ENCODE results near the gene COL12A1.

The COL12A1 gene

GRCh38 chr6:75128878-75129570, 76.8 kb downstream of the COL12A1 start:
- no peak overlapping the region for H3K4me3 ChIP-seq (ENCODE audit: low read depth, low read length)
- DNase-seq (ENCODE audit: low read depth) = no peak
- TF ChIP-seq CTCF (IDR thresholded peaks at IDR 0.05; ENCODE audit: low read depth, low read length, missing control alignments) = no peak

GRCh38 chr6:75126518-75126917, 79.3 kb downstream of the COL12A1 start:
- no peak overlapping the region for H3K4me3 ChIP-seq (ENCODE audit: low read depth, low read length)
- no peak for DNase-seq (ENCODE audit: low read depth)
- no peak for TF ChIP-seq CTCF (IDR thresholded peaks at IDR 0.05; ENCODE audit: low read depth, low read length, missing control alignments)

- DNase-seq (ENCODE audit: low read depth) = no peak
- no peak for TF ChIP-seq CTCF (IDR thresholded peaks at IDR 0.05; ENCODE audit: low read depth, low read length, missing control alignments)
- H3K4me3 ChIP-seq (ENCODE audit: low read depth, low read length) = no peak overlapping the region
These were observed 80.9 kb downstream of the COL12A1 start for GRCh38 chr6:75124983-75125382.

GRCh38 chr6:75124085-75124484, 81.8 kb downstream of the COL12A1 start:
- TF ChIP-seq CTCF (IDR thresholded peaks at IDR 0.05; ENCODE audit: low read depth, low read length, missing control alignments) = no peak
- no peak for DNase-seq (ENCODE audit: low read depth)
- H3K4me3 ChIP-seq (ENCODE audit: low read depth, low read length) = no peak overlapping the region

DNA sequence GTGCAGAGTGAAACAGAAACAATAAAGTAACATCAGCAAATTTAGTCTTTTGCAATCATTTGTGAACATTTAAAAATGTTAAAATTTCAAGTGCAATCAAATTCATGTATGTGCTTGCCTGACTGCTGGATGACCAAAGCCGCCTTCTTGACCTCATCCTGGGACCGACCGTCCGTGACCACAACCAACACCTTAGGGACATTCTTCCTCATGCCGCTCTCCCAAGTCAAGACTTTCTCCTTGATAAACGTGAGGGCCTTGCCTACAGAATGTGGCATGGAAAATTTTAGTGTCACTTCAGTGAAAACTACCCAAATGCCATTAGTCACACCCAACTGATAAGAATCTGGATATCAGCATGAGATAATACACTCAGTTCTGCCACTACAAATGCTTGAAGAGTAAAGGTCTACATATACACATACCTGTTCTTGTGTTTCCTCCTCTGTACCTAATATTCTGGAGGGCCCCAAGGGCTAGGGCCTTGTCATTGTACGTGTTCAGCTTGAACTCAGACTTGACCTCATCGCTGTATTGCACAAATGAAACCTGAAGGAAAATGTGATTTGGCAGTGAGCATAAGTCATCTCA, 86.8 kb downstream of the COL12A1 start:
- DNase-seq (ENCODE audit: low read depth) = no peak
- no peak for TF ChIP-seq CTCF (IDR thresholded peaks at IDR 0.05; ENCODE audit: low read depth, low read length, missing control alignments)
- H3K4me3 ChIP-seq (ENCODE audit: low read depth, low read length) = no peak overlapping the region

- no peak overlapping the region for H3K4me3 ChIP-seq (ENCODE audit: low read depth, low read length)
- TF ChIP-seq CTCF (IDR thresholded peaks at IDR 0.05; ENCODE audit: low read depth, low read length, missing control alignments) = no peak
- DNase-seq (ENCODE audit: low read depth) = no peak
These were observed 88.2 kb downstream of the COL12A1 start for GRCh38 chr6:75117701-75118100.

DNA sequence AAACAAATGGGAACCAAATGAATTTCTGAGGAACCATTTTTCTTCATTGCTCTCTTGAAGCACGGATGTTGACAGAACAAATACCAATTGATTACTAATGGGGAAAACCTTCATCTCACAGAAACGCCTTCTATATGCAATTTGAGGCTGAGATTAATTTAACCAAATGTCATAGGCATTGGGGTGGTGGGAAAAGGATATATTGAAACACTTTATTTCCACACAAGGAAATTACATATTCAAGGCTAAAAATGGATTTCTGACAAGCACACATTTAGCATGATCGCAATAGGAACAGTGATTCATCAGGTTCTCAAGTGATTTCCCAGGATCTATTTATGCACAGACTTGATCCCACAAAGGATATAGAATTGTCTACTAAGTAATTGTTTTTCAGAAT, 88.9 kb downstream of the COL12A1 start:
- DNase-seq (ENCODE audit: low read depth) = no peak
- no peak for TF ChIP-seq CTCF (IDR thresholded peaks at IDR 0.05; ENCODE audit: low read depth, low read length, missing control alignments)

More for the DNA sequence above, 88.9 kb downstream of the COL12A1 start:
- no peak overlapping the region for H3K4me3 ChIP-seq (ENCODE audit: low read depth, low read length)

Data from GM12864 (cell line).